ENCODE measurements around the gene NFATC2.

NFATC2 gene

DNA sequence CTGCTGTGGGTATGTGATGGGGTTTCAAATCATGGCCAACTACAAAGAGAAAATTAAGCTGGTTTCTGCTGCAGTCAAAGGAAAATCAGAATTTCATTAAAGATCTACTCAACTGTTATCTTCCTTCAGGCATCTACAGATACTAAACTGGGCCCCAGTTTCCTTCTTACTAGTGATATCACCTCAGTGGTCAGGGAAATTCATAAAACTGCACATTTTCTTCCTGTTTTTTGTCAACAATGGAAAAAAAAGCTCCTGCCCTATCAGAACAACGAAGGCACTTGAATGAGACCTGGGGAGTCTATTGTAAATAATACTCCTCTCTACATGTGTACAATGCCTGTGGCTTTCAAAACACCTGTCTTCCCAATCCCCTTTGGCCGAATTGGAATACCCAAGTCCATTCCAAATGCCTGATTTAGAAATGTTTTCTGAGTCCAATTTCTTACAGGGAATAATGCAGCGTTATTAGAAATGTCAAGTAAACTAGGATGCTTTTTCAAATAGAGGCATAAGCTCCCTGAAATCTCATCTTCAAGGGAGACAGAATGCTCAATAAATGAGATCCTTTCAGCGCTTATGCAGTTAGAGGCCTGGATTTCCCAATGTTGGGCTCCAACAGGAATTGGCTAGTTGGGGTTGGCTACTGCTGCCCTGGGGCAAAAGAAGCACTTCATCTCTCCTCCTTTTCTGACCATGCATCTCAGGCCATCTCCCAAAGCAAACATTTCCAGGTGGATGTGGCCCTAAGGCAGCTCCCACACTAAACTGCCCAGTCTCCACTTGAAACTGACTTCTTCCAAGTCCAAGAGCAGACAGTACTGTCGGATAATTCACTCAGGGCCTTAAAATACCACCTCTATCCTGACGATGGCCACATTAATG is 143.3 kb downstream of the NFATC2 start (continued):
- TF ChIP-seq, protein P1, sequence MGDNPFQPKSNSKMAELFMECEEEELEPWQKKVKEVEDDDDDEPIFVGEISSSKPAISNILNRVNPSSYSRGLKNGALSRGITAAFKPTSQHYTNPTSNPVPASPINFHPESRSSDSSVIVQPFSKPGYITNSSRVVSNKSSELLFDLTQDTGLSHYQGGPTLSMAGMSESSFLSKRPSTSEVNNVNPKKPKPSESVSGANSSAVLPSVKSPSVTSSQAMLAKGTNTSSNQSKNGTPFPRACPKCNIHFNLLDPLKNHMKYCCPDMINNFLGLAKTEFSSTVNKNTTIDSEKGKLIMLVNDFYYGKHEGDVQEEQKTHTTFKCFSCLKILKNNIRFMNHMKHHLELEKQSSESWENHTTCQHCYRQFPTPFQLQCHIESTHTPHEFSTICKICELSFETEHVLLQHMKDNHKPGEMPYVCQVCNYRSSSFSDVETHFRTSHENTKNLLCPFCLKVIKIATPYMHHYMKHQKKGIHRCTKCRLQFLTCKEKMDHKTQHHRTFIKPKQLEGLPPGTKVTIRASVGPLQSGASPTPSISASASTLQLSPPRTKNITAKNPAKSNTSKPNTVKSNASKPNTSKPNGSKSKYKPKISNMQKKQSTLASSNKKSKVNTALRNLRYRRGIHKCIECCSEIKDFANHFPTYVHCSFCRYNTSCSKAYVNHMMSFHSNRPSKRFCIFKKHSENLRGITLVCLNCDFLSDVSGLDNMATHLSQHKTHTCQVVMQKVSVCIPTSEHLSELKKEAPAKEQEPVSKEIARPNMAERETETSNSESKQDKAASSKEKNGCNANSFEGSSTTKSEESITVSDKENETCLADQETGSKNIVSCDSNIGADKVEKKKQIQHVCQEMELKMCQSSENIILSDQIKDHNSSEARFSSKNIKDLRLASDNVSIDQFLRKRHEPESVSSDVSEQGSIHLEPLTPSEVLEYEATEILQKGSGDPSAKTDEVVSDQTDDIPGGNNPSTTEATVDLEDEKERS (tag by site-specific recombination; IDR thresholded peaks at IDR 0.05) = no peak
- TF ChIP-seq, protein P2, sequence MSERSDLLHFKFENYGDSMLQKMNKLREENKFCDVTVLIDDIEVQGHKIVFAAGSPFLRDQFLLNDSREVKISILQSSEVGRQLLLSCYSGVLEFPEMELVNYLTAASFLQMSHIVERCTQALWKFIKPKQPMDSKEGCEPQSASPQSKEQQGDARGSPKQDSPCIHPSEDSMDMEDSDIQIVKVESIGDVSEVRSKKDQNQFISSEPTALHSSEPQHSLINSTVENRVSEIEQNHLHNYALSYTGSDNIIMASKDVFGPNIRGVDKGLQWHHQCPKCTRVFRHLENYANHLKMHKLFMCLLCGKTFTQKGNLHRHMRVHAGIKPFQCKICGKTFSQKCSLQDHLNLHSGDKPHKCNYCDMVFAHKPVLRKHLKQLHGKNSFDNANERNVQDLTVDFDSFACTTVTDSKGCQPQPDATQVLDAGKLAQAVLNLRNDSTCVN (tag by site-specific recombination; optimal IDR thresholded peaks at IDR 0.05) = no peak
- TF ChIP-seq ZNF658 (tag by site-specific recombination; IDR thresholded peaks at IDR 0.05) (no peak), ZNF600 (tag by site-specific recombination; IDR thresholded peaks at IDR 0.05) (no peak), SETDB1 (IDR thresholded peaks at IDR 0.05; ENCODE audit: insufficient read length, low read length) (no peak), ZNF837 (tag by site-specific recombination; IDR thresholded peaks at IDR 0.05) (no peak), ZFP41 (tag by site-specific recombination; IDR thresholded peaks at IDR 0.05; ENCODE audit: borderline replicate concordance) (no peak), ZXDB (tag by site-specific recombination; IDR thresholded peaks at IDR 0.05) (no peak), ZNF37A (tag by site-specific recombination; IDR thresholded peaks at IDR 0.05) (no peak), ZNF16 (tag by site-specific recombination; IDR thresholded peaks at IDR 0.05; ENCODE audit: low read depth) (no peak), ZNF114 (tag by site-specific recombination; IDR thresholded peaks at IDR 0.05) (no peak)

DNA sequence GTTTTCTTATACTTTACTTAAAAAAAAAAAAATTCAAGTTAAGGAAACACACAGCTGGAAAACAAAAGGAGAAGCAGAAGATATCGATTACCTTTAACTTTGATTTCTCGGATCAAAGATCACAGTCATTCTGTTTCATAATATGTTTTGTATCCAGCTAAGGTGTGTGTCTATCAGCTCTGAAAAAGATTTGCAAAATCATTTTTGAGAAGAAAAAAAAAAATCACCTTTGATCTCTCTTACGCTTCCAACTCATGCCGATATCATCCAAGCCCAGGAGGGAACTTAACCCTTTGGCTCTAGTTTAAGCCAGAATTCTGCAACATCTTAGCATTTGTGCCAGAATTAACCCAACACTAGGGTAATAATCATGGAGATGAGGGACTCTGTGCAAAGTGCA is 144.0 kb downstream of the NFATC2 start:
- Histone ChIP-seq H3K27ac (ENCODE audit: extremely low read depth, low read depth, low read length) (no peak overlapping the region), H3K9me3 (ENCODE audit: control insufficient read depth, insufficient read depth, low read depth, low read length) (no peaks in the 10 kb centered on the region), H3K36me3 (ENCODE audit: control insufficient read depth in 2 of 2, insufficient read depth in 1 of 2, low read length in 2 of 2) (no peaks in the 10 kb centered on the region), H3K4me1 (ENCODE audit: control insufficient read depth, insufficient read depth, low read length) (no peaks in the 10 kb centered on the region), H3K4me3 (ENCODE audit: low read depth, low read length) (no peak overlapping the region)
- ChIA-PET POLR2A (no interaction called here), CTCF (interaction anchor here (1.2 kb wide), 1 partner anchor 196 kb away, joined by 5 read pairs; no protein-coding TSS in a partner anchor)
- TF ChIP-seq, protein P2 (tag by site-specific recombination; optimal IDR thresholded peaks at IDR 0.05) = no peak
- TF ChIP-seq ZNF654 (tag by site-specific recombination; IDR thresholded peaks at IDR 0.05; ENCODE audit: low read depth) (no peak), SCRT2 (tag by site-specific recombination; IDR thresholded peaks at IDR 0.05) (no peak), PRDM1 (tag by site-specific recombination; IDR thresholded peaks at IDR 0.05) (no peak), ZNF433 (tag by site-specific recombination; IDR thresholded peaks at IDR 0.05; ENCODE audit: low read depth) (no peak), GFI1B (tag by site-specific recombination; IDR thresholded peaks at IDR 0.05) (no peak), ZFHX2 (tag by site-specific recombination; conservative IDR thresholded peaks at IDR 0.05) (no peak), ZNF16 (tag by site-specific recombination; IDR thresholded peaks at IDR 0.05; ENCODE audit: low read depth) (no peak)
- TF ChIP-seq, protein P3, sequence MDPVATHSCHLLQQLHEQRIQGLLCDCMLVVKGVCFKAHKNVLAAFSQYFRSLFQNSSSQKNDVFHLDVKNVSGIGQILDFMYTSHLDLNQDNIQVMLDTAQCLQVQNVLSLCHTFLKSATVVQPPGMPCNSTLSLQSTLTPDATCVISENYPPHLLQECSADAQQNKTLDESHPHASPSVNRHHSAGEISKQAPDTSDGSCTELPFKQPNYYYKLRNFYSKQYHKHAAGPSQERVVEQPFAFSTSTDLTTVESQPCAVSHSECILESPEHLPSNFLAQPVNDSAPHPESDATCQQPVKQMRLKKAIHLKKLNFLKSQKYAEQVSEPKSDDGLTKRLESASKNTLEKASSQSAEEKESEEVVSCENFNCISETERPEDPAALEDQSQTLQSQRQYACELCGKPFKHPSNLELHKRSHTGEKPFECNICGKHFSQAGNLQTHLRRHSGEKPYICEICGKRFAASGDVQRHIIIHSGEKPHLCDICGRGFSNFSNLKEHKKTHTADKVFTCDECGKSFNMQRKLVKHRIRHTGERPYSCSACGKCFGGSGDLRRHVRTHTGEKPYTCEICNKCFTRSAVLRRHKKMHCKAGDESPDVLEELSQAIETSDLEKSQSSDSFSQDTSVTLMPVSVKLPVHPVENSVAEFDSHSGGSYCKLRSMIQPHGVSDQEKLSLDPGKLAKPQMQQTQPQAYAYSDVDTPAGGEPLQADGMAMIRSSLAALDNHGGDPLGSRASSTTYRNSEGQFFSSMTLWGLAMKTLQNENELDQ (tag by site-specific recombination; IDR thresholded peaks at IDR 0.05; ENCODE audit: low read depth) = no peak
- TF ChIP-seq, protein P4, sequence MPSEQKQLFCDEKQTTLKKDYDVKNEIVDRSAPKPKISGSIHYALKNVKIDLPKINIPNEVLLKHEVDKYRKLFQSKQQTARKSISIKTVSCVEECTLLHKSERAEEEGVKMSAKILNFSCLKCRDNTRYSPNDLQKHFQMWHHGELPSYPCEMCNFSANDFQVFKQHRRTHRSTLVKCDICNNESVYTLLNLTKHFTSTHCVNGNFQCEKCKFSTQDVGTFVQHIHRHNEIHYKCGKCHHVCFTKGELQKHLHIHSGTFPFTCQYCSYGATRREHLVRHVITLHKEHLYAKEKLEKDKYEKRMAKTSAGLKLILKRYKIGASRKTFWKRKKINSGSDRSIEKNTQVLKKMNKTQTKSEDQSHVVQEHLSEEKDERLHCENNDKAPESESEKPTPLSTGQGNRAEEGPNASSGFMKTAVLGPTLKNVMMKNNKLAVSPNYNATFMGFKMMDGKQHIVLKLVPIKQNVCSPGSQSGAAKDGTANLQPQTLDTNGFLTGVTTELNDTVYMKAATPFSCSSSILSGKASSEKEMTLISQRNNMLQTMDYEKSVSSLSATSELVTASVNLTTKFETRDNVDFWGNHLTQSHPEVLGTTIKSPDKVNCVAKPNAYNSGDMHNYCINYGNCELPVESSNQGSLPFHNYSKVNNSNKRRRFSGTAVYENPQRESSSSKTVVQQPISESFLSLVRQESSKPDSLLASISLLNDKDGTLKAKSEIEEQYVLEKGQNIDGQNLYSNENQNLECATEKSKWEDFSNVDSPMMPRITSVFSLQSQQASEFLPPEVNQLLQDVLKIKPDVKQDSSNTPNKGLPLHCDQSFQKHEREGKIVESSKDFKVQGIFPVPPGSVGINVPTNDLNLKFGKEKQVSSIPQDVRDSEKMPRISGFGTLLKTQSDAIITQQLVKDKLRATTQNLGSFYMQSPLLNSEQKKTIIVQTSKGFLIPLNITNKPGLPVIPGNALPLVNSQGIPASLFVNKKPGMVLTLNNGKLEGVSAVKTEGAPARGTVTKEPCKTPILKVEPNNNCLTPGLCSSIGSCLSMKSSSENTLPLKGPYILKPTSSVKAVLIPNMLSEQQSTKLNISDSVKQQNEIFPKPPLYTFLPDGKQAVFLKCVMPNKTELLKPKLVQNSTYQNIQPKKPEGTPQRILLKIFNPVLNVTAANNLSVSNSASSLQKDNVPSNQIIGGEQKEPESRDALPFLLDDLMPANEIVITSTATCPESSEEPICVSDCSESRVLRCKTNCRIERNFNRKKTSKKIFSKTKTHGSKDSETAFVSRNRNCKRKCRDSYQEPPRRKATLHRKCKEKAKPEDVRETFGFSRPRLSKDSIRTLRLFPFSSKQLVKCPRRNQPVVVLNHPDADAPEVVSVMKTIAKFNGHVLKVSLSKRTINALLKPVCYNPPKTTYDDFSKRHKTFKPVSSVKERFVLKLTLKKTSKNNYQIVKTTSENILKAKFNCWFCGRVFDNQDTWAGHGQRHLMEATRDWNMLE (tag by site-specific recombination; conservative IDR thresholded peaks at IDR 0.05; ENCODE audit: low read depth) = no peak

Measured in HEK293 (cell line).